KG1 (cell line): ENCODE measurements around the gene PPFIA2.
"Not testable (repeated sequence)": the region's sequence is repeated elsewhere in the genome, so short reads cannot be mapped to it uniquely, and the experiment has no call there.

Source experiments
- DNase-seq: peaks from one replicate; lab custom pipeline; 2025; lab: John Stamatoyannopoulos, UW

Gene PPFIA2

GRCh38 chr12:81668475-81668874 lies 90.7 kb downstream of the PPFIA2 start:
- no peak for DNase-seq

- DNase-seq, result not testable (repeated sequence)
Observed at GRCh38 chr12:81659310-81659709, 99.8 kb downstream of the PPFIA2 start.

GRCh38 chr12:81644503-81644902 lies 114.6 kb downstream of the PPFIA2 start:
- no peak for DNase-seq

- no peak for DNase-seq
Observed at GRCh38 chr12:81639196-81639595, 120.0 kb downstream of the PPFIA2 start.

GRCh38 chr12:81633127-81633526 lies 126.0 kb downstream of the PPFIA2 start:
- DNase-seq, result no peak

GRCh38 chr12:81627336-81628189 lies 131.6 kb downstream of the PPFIA2 start:
- DNase-seq, result no peak

- no peak for DNase-seq
Observed at GRCh38 chr12:81626406-81626805, 132.7 kb downstream of the PPFIA2 start.

GRCh38 chr12:81617915-81618314 lies 141.2 kb downstream of the PPFIA2 start:
- no peak for DNase-seq

- DNase-seq, result no peak
Observed at GRCh38 chr12:81615026-81615588, 144.0 kb downstream of the PPFIA2 start.

GRCh38 chr12:81610955-81611889 lies 147.9 kb downstream of the PPFIA2 start:
- no peak for DNase-seq

- no peak for DNase-seq
Observed at GRCh38 chr12:81597928-81598604, 161.1 kb downstream of the PPFIA2 start.

- DNase-seq, result no peak
Observed at GRCh38 chr12:81596558-81596957, 162.6 kb downstream of the PPFIA2 start.

- no peak for DNase-seq
Observed at GRCh38 chr12:81591256-81591655, 167.9 kb downstream of the PPFIA2 start.

- not testable (repeated sequence) for DNase-seq
Observed at GRCh38 chr12:81590703-81591102, 168.4 kb downstream of the PPFIA2 start.

- DNase-seq, result no peak
Observed at GRCh38 chr12:81588235-81589008, 170.7 kb downstream of the PPFIA2 start.

GRCh38 chr12:81585787-81586186 lies 173.4 kb downstream of the PPFIA2 start:
- no peak for DNase-seq

GRCh38 chr12:81573228-81573627 lies 185.9 kb downstream of the PPFIA2 start:
- no peak for DNase-seq

GRCh38 chr12:81572411-81572810 lies 186.7 kb downstream of the PPFIA2 start:
- no peak for DNase-seq

GRCh38 chr12:81570234-81570633 lies 188.9 kb downstream of the PPFIA2 start:
- no peak for DNase-seq

- DNase-seq, result no peak
Observed at GRCh38 chr12:81564237-81564636, 194.9 kb downstream of the PPFIA2 start.

- DNase-seq, result no peak
Observed at GRCh38 chr12:81558031-81558430, 201.1 kb downstream of the PPFIA2 start.
